Loucy (cell line): Measurements from ENCODE around the gene CYP1A1.

Experiments used
- H2AFZ ChIP-seq: fragments of 200-600 bp; sonication (generic); 2 replicates; pipeline ENCODE4 v1.6.0; 2016; ENCODE audit warnings: antibody characterized with exemption, mild to moderate bottlenecking, low read length, moderate library complexity
- H3F3A ChIP-seq: fragments of 200-600 bp; 2 replicates; pipeline ENCODE4 v1.6.0; 2016; ENCODE audit warnings: antibody characterized with exemption, low read depth, mild to moderate bottlenecking
- H3K27me3 ChIP-seq: fragments of 200-600 bp; sonication (generic); 2 replicates; pipeline ENCODE4 v1.6.1; 2014; ENCODE audit warnings: low read length, mild to moderate bottlenecking; ENCODE audit not compliant: insufficient read depth, poor library complexity, severe bottlenecking
- H3K36me3 ChIP-seq: fragments of 200-600 bp; sonication (generic); 2 replicates; pipeline ENCODE4 v1.6.1; 2016; ENCODE audit warnings: low read length; ENCODE audit not compliant: insufficient read depth
- H3K4me1 ChIP-seq: fragments of 200-600 bp; sonication (generic); 2 replicates; pipeline ENCODE4 v1.5.1; 2014; ENCODE audit warnings: low read length, mild to moderate bottlenecking; ENCODE audit not compliant: insufficient read depth, poor library complexity, severe bottlenecking
- H3K4me2 ChIP-seq: fragments of 200-600 bp; sonication (generic); 2 replicates; pipeline ENCODE4 v1.6.0; 2014; ENCODE audit warnings: antibody characterized with exemption, low read length, low read depth, mild to moderate bottlenecking; ENCODE audit not compliant: poor library complexity, severe bottlenecking
- H3K4me3 ChIP-seq: fragments of 200-600 bp; sonication (generic); 2 replicates; pipeline ENCODE4 v1.5.1; 2014; ENCODE audit warnings: low read length, mild to moderate bottlenecking, mixed read lengths; ENCODE audit not compliant: poor library complexity, severe bottlenecking
- H3K79me2 ChIP-seq: fragments of 200-600 bp; sonication (generic); 2 replicates; pipeline ENCODE4 v1.6.1; 2014; ENCODE audit warnings: low read length; ENCODE audit not compliant: insufficient read depth
- H3K9ac ChIP-seq: fragments of 200-600 bp; sonication (generic); 2 replicates; pipeline ENCODE4 v1.6.0; 2014; ENCODE audit warnings: mild to moderate bottlenecking, low read depth, low read length, moderate library complexity; ENCODE audit not compliant: poor library complexity, severe bottlenecking
- H3K9me2 ChIP-seq: fragments of 200-600 bp; sonication (generic); replicated peaks from 2 replicates; pipeline ENCODE4 v1.6.1; 2016; ENCODE audit warnings: low read depth, low read length, mixed read lengths
- H3K9me3 ChIP-seq: fragments of 200-600 bp; sonication (generic); 2 replicates; pipeline ENCODE4 v1.6.1; 2014; ENCODE audit warnings: mild to moderate bottlenecking, antibody characterized with exemption, low read length, low read depth; ENCODE audit not compliant: insufficient read depth
- H4K20me1 ChIP-seq: fragments of 200-600 bp; sonication (generic); 2 replicates; pipeline ENCODE4 v1.6.0; 2014; ENCODE audit warnings: antibody characterized with exemption, low read length, mild to moderate bottlenecking; ENCODE audit not compliant: insufficient read depth, poor library complexity, severe bottlenecking
- CTCF ChIP-seq: fragments of 200-600 bp; sonication (generic); conservative IDR thresholded peaks from 2 replicates; pipeline ENCODE4 v1.5.1; 2014; ENCODE audit warnings: mild to moderate bottlenecking, antibody characterized with exemption, low read length
- EZH2phosphoT487 ChIP-seq: fragments of 200-600 bp; IDR thresholded peaks from 2 replicates; pipeline ENCODE4 v1.6.1; 2018; ENCODE audit warnings: antibody characterized with exemption, mild to moderate bottlenecking, moderate library complexity, borderline replicate concordance

CYP1A1 gene

DNA sequence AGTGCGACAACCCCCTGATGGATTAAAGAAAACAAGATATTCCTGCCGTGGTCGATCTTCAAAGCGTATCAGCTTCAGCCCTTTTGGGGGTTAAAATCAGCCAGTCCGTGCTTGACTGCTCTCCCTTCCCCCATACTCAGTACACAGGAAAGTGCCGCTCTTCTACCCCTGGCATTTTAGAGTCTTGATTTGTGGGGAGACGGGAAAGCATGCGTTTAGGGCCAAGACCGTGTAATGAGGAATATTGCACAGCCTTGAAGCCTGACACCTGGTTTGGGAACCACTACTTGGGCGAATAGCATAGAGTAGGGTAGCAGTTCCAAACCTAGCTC, 29.0 kb downstream of the CYP1A1 start:
- H3K79me2 ChIP-seq = peaks cover 50% of the 10 kb centered on the region
- H3K9me2 ChIP-seq = no peaks in the 10 kb centered on the region
- H3K4me2 ChIP-seq = peak overlapping the region; percentile 95
- no peaks in the 10 kb centered on the region for H3K27me3 ChIP-seq
- peak overlapping the region; percentile 94 for H3K4me3 ChIP-seq
- H3K4me1 ChIP-seq = peaks cover 23% of the 10 kb centered on the region
- TF ChIP-seq CTCF = no peak
- no peak for TF ChIP-seq EZH2phosphoT487
- H3K9me3 ChIP-seq = no peaks in the 10 kb centered on the region
- peak overlapping the region; percentile 97 for H3K9ac ChIP-seq
- H2AFZ ChIP-seq = peak overlapping the region; percentile 96
- peaks cover 6% of the 10 kb centered on the region for H4K20me1 ChIP-seq
- H3F3A ChIP-seq = no peaks in the 10 kb centered on the region
- H3K36me3 ChIP-seq = no peaks in the 10 kb centered on the region

GRCh38 chr15:74695597-74696397, 29.5 kb downstream of the CYP1A1 start, which contains the start of gene EDC3:
Gene EDC3 (minus strand): TSS chr15:74696024. CDS start chr15:74675124, 20,900 bp downstream.
- no peaks in the 10 kb centered on the region for H3K27me3 ChIP-seq
- no peaks in the 10 kb centered on the region for H3K9me3 ChIP-seq
- peak within 1 kb of the TSS; percentile 97 for H3K9ac ChIP-seq
- TF ChIP-seq EZH2phosphoT487 = no peak
- no peak for TF ChIP-seq CTCF
- H3F3A ChIP-seq = no peaks in the 10 kb centered on the region
- no peaks in the 10 kb centered on the region for H3K9me2 ChIP-seq
- peaks cover 10% of the 10 kb centered on the region for H4K20me1 ChIP-seq
- H3K4me3 ChIP-seq = peak within 1 kb of the TSS; percentile 94
- H2AFZ ChIP-seq = peak within 1 kb of the TSS; percentile 96
- H3K36me3 ChIP-seq = no peaks in the 10 kb centered on the region
- H3K4me2 ChIP-seq = peak within 1 kb of the TSS; percentile 95
- H3K4me1 ChIP-seq = peaks cover 23% of the 10 kb centered on the region
- peaks cover 54% of the 10 kb centered on the region for H3K79me2 ChIP-seq

GRCh38 chr15:74692327-74692726, 33.0 kb downstream of the CYP1A1 start:
- H3K9me3 ChIP-seq = no peaks in the 10 kb centered on the region
- no peaks in the 10 kb centered on the region for H3F3A ChIP-seq
- peak overlapping the region; percentile 95 for H3K4me2 ChIP-seq
- H3K27me3 ChIP-seq = no peaks in the 10 kb centered on the region
- no peak overlapping the region for H3K9ac ChIP-seq
- peaks cover 23% of the 10 kb centered on the region for H3K4me1 ChIP-seq
- H2AFZ ChIP-seq = no peak overlapping the region
- H3K9me2 ChIP-seq = no peaks in the 10 kb centered on the region
- TF ChIP-seq CTCF = no peak
- no peaks in the 10 kb centered on the region for H3K36me3 ChIP-seq
- peak overlapping the region; percentile 10 for H3K4me3 ChIP-seq
- peaks cover 13% of the 10 kb centered on the region for H4K20me1 ChIP-seq
- H3K79me2 ChIP-seq = peaks cover 71% of the 10 kb centered on the region
